AG09309 (cell line): ENCODE measurements around the gene VAV2.
"Not testable (repeated sequence)": the region's sequence is repeated elsewhere in the genome, so short reads cannot be mapped to it uniquely, and the experiment has no call there.

Experiments used
- DNase-seq: peaks from one replicate; pipeline ENCODE4 v3.0.0-alpha.2; 2010; ENCODE audit warnings: low read depth
- H3K4me3 ChIP-seq: 2 replicates; pipeline ENCODE4 v1.5.1; 2011; ENCODE audit warnings: mild to moderate bottlenecking, low read depth, low read length, moderate library complexity; ENCODE audit not compliant: control insufficient read depth
- CTCF ChIP-seq: IDR thresholded peaks from 2 replicates; pipeline ENCODE4 v1.5.1; 2011; ENCODE audit warnings: mild to moderate bottlenecking, low read depth, low read length, inconsistent platforms; ENCODE audit not compliant: insufficient read depth, control insufficient read depth; ENCODE audit errors: missing control alignments

The VAV2 gene

GRCh38 chr9:133924453-133924852 lies 67.7 kb downstream of the VAV2 start:
- H3K4me3 ChIP-seq, result no peak overlapping the region
- TF ChIP-seq CTCF, result no peak
- no peak for DNase-seq

- not testable (repeated sequence) for DNase-seq, H3K4me3 ChIP-seq
Observed at GRCh38 chr9:133923608-133924007, 68.5 kb downstream of the VAV2 start.

GRCh38 chr9:133921866-133922265 lies 70.3 kb downstream of the VAV2 start:
- no peak for DNase-seq
- H3K4me3 ChIP-seq, result no peak overlapping the region
- no peak for TF ChIP-seq CTCF

GRCh38 chr9:133920471-133920870 lies 71.7 kb downstream of the VAV2 start:
- H3K4me3 ChIP-seq, result no peak overlapping the region
- TF ChIP-seq CTCF, result no peak
- DNase-seq, result no peak

GRCh38 chr9:133919253-133920115 lies 72.6 kb downstream of the VAV2 start:
- no peak for DNase-seq
- no peak overlapping the region for H3K4me3 ChIP-seq
- TF ChIP-seq CTCF, result no peak

- TF ChIP-seq CTCF, result no peak
- no peak for DNase-seq
- no peak overlapping the region for H3K4me3 ChIP-seq
Observed at GRCh38 chr9:133918111-133918813, 73.9 kb downstream of the VAV2 start.

GRCh38 chr9:133917375-133917774 lies 74.7 kb downstream of the VAV2 start:
- no peak overlapping the region for H3K4me3 ChIP-seq
- no peak for DNase-seq
- no peak for TF ChIP-seq CTCF
